Psoas muscle (tissue), 8 donors: Measurements from ENCODE around the gene EXOC7. TPM values are rescaled to one million over a fixed set of nuclear protein-coding genes. Genes with fewer than 3 reads are reported as not detected.

Source experiments
- ATAC-seq, 4 donors: fragments of 200-7000 bp; cut with Tn5 transposase; one replicate each; pipeline ENCODE4 v1.9.1; 2020; ENCODE audit warnings: moderate library complexity in 3 of 4, mild to moderate bottlenecking in 2 of 4
- DNase-seq, 2 donors: peaks; one replicate each; pipeline ENCODE4 v3.0.0-alpha.2; 2020
- H3K27ac ChIP-seq: fragments of 200-600 bp; one replicate; pipeline ENCODE4 v1.8.0; 2022
- H3K27me3 ChIP-seq, 3 donors: fragments of 200-600 bp in 1 of 3; one replicate each; pipeline versions ENCODE4 v1.6.1 to v1.8.0; 2013 to 2022; ENCODE audit warnings: low read length in 2 of 3, mild to moderate bottlenecking in 2 of 3, moderate library complexity in 1 of 3; ENCODE audit not compliant: insufficient read depth in 3 of 3
- H3K36me3 ChIP-seq, 2 donors: fragments of 200-600 bp in 1 of 2; one replicate each; pipeline versions ENCODE4 v1.6.1 to v1.8.0; 2013 to 2022; ENCODE audit warnings: low read depth in 1 of 2, mild to moderate bottlenecking in 1 of 2, moderate library complexity in 1 of 2; ENCODE audit not compliant: insufficient read depth in 1 of 2
- H3K4me1 ChIP-seq: fragments of 200-600 bp; one replicate; pipeline ENCODE4 v1.8.0; 2022
- H3K4me3 ChIP-seq: fragments of 200-600 bp; one replicate; pipeline ENCODE4 v1.8.0; 2022; ENCODE audit warnings: mild to moderate bottlenecking
- H3K9me3 ChIP-seq: fragments of 200-600 bp; one replicate; pipeline ENCODE4 v1.8.0; 2022
- WGBS, 3 donors: extraction: QIAGEN DNeasy Blood & Tissue Kit; methylation state at CpG; one replicate each; pipeline versions ENCODE4 v1.1.6 to v1.1.7; 2013; 5-methylcytosine and 5-hydroxymethylcytosine counted together
- intact Hi-C, 2 donors: fragments of 100-400 bp; cut with DNase I; formaldehyde crosslinking; loops; one replicate each; pipeline versions ENCODE4 v1.11.0 to v1.14.2; 2022
- polyA plus RNA-seq, 3 donors: library from polyadenylated mRNA; stranded (reverse); fragments of 200-250 nt; gene quantifications; one replicate each; pipeline ENCODE4 v1.2.3, GENCODE V29; 2013
- total RNA-seq, 4 donors: library from RNA; stranded (reverse); fragmentation: NEBNext Ultra II Directional in 2 of 4; extraction: Animal tissue kit (Norgen Biotek cat#: 25700) in 2 of 4; gene quantifications; one replicate each; pipeline versions ENCODE4 v1.2.1 to v1.2.4, GENCODE V29; 2021 to 2023
- TF ChIP-seq, protein P1 (sequence below): fragments of 200-600 bp; IDR thresholded peaks from one replicate; pipeline ENCODE4 v1.8.0; 2022; ENCODE audit warnings: antibody characterized with exemption
- donor health status: healthy with polysubstance abuse.
- donor health status: DM: no; HTN: no; CAD: no; lungs with moderate emphysema.
- donor health status: Bipolar disorder and iron deficiency.
- donor health status: healthy.
- donor health status: DM: yes; HTN: yes; CAD: no.
- donor health status: DM: no; HTN: no; CAD: no.
- donor health status: DM: no; HTN: no; CAD: no.
- donor health status: DM: yes; HTN: yes; CAD: no.

Gene EXOC7
- total and polyA plus RNA-seq, 7 donors, result 26.3 to 61.0 (median 56.0) TPM

DNA sequence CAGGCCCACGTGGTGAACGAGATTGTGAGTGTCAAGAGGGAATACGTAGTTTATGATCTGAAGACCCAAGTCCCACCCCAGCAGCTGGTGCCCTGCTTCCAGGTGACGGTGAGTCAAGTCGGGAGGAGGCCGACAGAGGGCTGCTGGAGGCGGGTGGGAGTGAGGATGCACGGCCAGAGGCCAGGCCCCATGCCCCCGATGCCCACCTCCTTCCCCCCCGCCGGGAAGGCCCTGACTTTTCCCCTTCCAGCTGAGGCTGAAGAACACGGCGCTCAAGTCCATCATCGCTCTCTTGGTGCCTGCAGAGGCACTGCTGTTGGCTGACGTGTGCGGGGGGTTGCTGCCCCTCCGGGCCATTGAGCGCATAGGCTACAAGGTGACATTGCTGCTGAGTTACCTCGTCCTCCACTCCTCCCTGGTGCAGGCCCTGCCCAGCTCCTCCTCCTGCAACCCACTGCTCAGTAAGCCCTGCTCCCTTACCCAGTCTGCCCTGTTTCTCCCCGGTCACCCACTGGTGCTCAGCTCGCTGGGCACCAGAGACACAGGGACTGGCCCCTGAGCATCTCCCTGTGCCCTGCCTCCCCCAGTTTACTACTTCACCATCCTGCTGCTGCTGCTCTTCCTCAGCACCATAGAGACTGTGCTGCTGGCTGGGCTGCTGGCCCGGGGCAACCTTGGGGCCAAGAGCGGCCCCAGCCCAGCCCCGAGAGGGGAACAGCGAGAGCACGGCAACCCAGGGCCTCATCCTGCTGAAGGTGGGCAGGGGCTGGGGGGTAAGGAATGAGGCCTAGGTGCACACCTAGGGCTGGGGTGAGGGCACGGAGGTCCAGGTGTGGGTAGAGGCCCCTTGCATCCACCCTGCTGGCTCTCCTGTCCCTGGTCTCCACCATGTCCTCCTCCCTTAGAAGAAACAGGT, 22.0 kb downstream of the EXOC7 start:
- DNase-seq (no peak), ATAC-seq (peak in 2 of 4 donors; percentile 5 to 11)
- no peak overlapping the region for H3K27ac ChIP-seq
- H3K4me3 ChIP-seq, result no peak overlapping the region
- H3K4me1 ChIP-seq, result peaks cover 8% of the 10 kb centered on the region
- no peaks in the 10 kb centered on the region for H3K9me3 ChIP-seq
- WGBS, 3 donors, result 59 to 65% (median 60%) methylated on average over 25 to 27 of the region's 27 CpGs
- intact Hi-C loops, result no loop called here
- peaks cover 0 to 43% of the 10 kb centered on the region in 2 donors for H3K36me3 ChIP-seq
- TF ChIP-seq, protein P1, sequence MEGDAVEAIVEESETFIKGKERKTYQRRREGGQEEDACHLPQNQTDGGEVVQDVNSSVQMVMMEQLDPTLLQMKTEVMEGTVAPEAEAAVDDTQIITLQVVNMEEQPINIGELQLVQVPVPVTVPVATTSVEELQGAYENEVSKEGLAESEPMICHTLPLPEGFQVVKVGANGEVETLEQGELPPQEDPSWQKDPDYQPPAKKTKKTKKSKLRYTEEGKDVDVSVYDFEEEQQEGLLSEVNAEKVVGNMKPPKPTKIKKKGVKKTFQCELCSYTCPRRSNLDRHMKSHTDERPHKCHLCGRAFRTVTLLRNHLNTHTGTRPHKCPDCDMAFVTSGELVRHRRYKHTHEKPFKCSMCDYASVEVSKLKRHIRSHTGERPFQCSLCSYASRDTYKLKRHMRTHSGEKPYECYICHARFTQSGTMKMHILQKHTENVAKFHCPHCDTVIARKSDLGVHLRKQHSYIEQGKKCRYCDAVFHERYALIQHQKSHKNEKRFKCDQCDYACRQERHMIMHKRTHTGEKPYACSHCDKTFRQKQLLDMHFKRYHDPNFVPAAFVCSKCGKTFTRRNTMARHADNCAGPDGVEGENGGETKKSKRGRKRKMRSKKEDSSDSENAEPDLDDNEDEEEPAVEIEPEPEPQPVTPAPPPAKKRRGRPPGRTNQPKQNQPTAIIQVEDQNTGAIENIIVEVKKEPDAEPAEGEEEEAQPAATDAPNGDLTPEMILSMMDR, result no peak
- H3K27me3 ChIP-seq, result peaks cover 0 to 28% (median 12%) of the 10 kb centered on the region in 3 donors

DNA sequence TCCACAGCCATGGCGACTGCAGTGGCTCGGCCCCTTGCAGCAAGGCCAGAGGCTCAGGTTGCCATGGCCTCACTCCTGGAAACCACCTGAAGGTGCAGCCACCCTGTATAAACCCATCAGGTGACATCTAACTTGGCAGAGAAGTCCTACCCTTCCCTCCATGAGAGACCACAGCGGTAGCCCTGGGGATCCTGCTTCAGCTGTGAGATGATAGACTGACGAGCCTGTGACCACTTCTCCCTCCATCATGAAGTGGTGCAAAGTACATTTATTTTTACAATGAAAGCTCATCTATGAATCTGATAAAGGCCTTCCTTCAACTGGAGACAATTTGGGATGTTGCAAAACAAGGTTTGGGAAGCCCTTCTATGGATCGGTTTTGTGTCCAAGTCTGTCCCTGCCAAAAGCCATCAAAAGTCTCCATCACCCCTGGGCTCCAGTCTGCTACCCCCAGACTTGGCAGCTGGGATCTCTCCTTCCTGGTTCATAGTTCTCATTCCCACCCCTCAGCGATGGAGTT, 22.8 kb downstream of the EXOC7 start:
- ATAC-seq, result peak in 3 of 4 donors; percentile 20 to 36 (median 24)

DNA sequence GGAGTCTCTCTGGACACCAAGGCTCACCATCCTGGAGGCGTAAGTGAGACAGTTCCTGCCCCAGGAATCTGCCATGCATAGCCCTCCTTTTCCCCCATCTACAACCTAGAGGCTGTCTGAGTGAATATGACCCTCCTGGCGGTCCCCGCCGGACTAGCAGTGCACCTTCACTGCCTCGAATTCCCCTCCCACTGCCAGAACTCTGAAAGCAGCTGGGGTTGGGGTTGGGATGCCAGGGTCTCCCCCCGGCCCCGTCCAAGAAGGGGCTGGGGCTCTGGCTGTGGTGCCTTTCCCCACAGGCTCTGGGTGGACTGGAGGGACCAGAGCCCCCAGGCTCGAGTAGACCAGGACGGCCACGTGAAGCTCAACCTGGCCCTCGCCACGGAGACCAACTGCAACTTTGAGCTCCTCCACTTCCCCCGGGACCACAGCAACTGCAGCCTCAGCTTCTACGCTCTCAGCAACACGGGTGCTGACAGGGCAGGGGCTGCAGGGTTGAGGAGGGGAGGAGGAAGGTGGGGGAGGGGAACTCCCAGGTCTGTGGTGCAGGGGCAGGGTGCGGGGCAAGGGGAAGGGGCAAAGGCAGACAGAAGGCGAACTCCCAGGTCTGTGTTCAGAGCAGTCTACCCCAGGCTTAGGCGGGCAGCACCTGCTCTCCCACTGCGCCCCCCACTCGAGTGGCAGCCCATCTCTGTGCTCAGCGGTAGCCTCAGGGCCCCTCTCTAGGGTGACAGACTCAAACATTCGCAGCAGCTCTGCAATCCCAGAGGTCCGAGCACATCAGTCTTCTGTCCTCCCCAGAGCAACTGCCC, 23.4 kb downstream of the EXOC7 start:
- intact Hi-C loops, result no loop called here
- TF ChIP-seq, protein P1, result no peak
- DNase-seq (no peak), ATAC-seq (peak; percentile 9 to 32 (median 19))
- Histone ChIP-seq H3K27me3 (peaks cover 0 to 42% (median 26%) of the 10 kb centered on the region in 3 donors), H3K27ac (no peak overlapping the region), H3K4me1 (peaks cover 19% of the 10 kb centered on the region), H3K36me3 (peaks cover 0 to 29% of the 10 kb centered on the region in 2 donors), H3K4me3 (no peak overlapping the region), H3K9me3 (no peaks in the 10 kb centered on the region)
- WGBS, 3 donors, result 3 to 4% (median 4%) methylated on average over 23 of the region's 23 CpGs

More for the DNA sequence above, 22.8 kb downstream of the EXOC7 start:
- Histone ChIP-seq H3K9me3 (no peaks in the 10 kb centered on the region), H3K4me1 (peaks cover 12% of the 10 kb centered on the region), H3K27ac (no peak overlapping the region), H3K36me3 (peaks cover 0 to 36% of the 10 kb centered on the region in 2 donors), H3K27me3 (peaks cover 0 to 35% (median 20%) of the 10 kb centered on the region in 3 donors), H3K4me3 (no peak overlapping the region)
- intact Hi-C loops, result no loop called here
- TF ChIP-seq, protein P1, result no peak
- 16 to 27% (median 22%) methylated on average over 6 of the region's 6 CpGs for WGBS, 3 donors
- DNase-seq, result no peak

DNA sequence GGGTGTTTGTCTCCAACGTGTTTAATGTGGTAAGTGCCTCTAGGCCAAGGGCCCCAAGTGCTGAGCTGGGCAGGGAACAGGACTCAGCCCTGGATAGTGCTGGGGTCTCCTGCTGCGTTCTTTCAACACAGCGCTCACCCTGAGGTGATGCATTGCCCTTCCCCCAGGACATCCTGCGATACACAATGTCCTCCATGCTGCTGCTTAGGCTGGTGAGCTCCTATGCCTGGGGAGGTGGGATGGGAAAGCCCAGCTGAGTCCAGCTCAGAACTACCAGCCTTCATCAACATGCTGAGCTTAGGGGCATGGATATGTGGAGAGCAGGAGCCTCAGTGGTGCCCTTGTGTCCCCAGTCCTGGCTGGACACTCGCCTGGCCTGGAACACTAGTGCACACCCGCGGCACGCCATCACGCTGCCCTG, 24.0 kb downstream of the EXOC7 start:
- H3K4me3 ChIP-seq, result no peak overlapping the region
- H3K9me3 ChIP-seq, result no peaks in the 10 kb centered on the region
- 22 to 31% (median 23%) methylated on average over 9 of the region's 9 CpGs for WGBS, 3 donors
- peak; percentile 7 to 19 (median 16) for ATAC-seq
- TF ChIP-seq, protein P1, result no peak
- intact Hi-C loops, result no loop called here
- H3K4me1 ChIP-seq, result peaks cover 25% of the 10 kb centered on the region
- no peak for DNase-seq
- H3K27me3 ChIP-seq, result peaks cover 0 to 48% (median 32%) of the 10 kb centered on the region in 3 donors
- no peak overlapping the region for H3K27ac ChIP-seq
- peaks cover 0 to 23% of the 10 kb centered on the region in 2 donors for H3K36me3 ChIP-seq
